Spleen (tissue), 7 donors: ENCODE measurements around the gene KDM4B.

Source experiments
- CTCF ChIP-seq, 11 experiments: fragments of 200-600 bp in 7 of 11; fragments of 450-650 bp in 4 of 11; sonication (generic) in 4 of 11; IDR thresholded peaks in 8 of 11; conservative IDR thresholded peaks in 3 of 11; 1 replicate in 7 of 11; 2 replicates in 4 of 11; pipeline versions ENCODE4 v1.4.0 to v1.8.0; 2016 to 2021; ENCODE audit warnings: antibody characterized with exemption in 11 of 11, inconsistent platforms in 4 of 11, mild to moderate bottlenecking in 1 of 11
- POLR2A ChIP-seq, 3 donors: fragments of 450-650 bp; IDR thresholded peaks; one replicate each; pipeline ENCODE4 v1.5.1; 2017; ENCODE audit warnings: antibody characterized with exemption in 3 of 3, mild to moderate bottlenecking in 1 of 3
- donor health status: DM: no; HTN: no; CAD: no; lungs with moderate emphysema.
- donor health status: DM: no; HTN: no; CAD: no.
- donor health status: DM: no; HTN: no; CAD: no.

GRCh38 chr19:5165697-5166019 is 196.7 kb downstream of the KDM4B start:
- TF ChIP-seq CTCF (IDR thresholded peaks at IDR 0.05 in 8 of 11, conservative IDR thresholded peaks at IDR 0.05 in 3 of 11) (no peak), POLR2A (IDR thresholded peaks at IDR 0.05) (no peak)
